NCI-H2171 treated with DMSO at 0.1 percent for 48 hours (cell line): Measurements from ENCODE around the gene CDK2AP2.
A peak's percentile ranks its signal among the peaks of the same experiment; 100 is the strongest.
"Not testable (repeated sequence)": the region's sequence is repeated elsewhere in the genome, so short reads cannot be mapped to it uniquely, and the experiment has no call there.

ENCODE experiments used
- DNase-seq: peaks from one replicate; lab custom pipeline; 2025; lab: John Stamatoyannopoulos, UW

CDK2AP2 gene

GRCh38 chr11:67523556-67524479, 15.9 kb upstream of the CDK2AP2 start:
- no peak for DNase-seq

DNA sequence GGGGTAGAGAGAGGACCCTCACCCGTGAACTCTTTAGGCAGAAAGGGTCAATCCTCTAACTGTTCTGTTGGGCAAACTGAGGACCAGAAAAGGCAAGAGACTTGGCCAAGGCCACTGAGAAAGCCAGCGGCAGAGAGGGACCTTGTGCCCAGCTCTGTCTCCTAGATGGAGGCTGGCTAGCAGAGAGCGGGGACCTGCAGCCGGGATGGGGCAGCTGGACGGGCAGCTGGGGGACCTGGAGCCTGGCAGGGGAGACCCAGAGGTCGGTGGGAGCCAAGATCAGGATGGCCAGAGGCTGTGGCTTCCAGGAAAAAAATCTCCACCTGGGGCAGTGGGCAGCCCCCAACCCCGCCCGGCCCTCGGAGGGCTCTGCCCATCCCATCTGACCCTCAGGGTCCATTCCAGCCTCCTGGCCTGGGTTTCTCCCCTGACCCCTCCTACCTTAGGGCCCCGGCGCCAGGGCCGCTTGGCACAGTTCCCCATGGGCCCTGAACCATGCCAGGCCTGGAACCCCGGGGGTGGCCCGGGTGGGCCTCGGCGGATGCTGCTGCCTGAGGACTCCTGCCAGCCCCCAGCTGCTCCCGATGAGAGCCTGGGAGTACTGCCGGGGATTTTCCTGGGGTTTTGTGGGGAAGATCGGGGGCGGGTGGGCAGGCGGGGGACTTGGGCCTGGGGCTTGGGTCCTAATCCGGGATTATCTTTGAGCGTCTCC, 15.0 kb upstream of the CDK2AP2 start, which contains the start of gene CABP2:
Gene CABP2, minus strand, starts transcription at position 603 of the 712 bp plus-strand sequence. Its CDS starts 120 bp downstream, at position 483.
- no peak for DNase-seq

GRCh38 chr11:67522338-67522737, 14.4 kb upstream of the CDK2AP2 start:
- DNase-seq, result no peak

DNA sequence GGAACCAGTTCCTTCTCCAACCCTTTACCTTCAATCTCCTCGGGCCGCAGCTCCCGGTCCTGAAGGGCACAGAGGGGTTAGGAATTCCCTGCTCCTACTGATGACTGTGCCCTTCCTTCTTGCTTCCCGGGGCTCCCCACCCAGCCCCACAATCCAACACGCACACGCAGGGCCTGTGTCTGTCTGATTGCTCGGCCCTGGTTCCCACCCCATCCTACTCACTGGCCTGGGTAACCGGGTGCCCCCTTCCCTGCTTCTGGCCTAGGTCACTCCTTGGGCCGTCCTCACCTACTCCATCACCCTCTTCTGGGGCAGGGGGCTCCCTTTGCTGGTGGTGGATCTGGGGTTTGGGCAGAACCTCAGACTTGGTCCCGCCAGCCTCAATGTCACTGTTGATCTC, 14.0 kb upstream of the CDK2AP2 start:
- no peak for DNase-seq

- no peak for DNase-seq
Observed at GRCh38 chr11:67520856-67521824, 13.2 kb upstream of the CDK2AP2 start.

DNA sequence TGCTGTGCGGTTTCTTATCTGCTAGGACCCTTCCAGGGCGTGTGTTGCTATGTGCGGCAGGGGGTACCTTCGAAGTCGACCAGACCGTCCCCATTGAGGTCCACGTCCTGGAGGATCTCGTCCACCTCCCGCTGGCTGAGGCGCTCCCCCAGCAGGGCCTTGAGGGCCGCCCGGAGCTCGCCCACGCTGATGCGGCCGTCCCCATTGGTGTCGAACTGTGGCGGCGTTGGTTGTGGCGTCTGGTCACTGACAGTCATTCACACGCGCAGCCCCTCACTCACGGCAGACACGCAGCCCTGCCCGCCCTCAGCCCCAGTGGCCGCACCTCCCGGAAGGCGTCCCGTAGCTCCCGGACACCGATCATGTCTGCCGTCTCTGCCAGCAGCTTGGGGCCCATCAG, 11.8 kb upstream of the CDK2AP2 start:
- no peak for DNase-seq

DNA sequence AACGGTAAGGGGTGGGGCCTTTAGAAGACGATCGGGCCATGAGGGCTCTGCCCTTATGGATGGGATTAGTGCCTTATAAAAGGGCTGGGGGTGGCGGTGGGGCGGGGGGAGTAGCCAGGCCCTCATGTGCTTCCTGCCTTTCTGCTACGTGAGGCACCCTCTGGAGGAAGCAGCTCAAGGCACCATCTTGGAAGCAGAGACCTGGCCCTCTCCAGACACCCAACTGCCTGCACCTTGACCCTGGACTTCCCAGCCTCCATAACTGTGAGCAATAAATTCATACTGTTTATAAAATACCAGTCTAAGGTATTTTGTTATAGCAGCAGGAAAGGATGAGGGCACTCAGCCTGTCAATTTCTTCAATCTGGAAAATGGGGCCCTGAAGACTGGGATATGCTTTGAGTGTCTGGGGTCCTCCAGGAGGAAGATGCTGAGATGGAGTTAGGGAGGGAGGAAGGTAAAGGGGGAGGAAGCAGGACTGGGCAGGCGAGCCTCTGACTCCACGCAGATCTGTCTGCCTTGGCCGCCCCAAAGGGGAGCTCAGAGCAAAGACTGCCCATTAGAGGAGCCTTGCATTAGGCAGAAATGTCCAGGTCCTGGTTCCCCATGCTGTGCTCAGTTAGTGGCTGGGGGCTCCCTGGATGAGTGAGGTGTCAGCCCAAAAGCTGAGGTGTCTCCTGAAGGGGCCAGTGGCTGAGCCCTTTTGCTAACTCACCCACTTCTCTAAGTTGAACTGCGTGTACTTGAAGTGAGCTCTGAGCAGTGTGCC, 10.0 kb upstream of the CDK2AP2 start:
- DNase-seq, result no peak

DNA sequence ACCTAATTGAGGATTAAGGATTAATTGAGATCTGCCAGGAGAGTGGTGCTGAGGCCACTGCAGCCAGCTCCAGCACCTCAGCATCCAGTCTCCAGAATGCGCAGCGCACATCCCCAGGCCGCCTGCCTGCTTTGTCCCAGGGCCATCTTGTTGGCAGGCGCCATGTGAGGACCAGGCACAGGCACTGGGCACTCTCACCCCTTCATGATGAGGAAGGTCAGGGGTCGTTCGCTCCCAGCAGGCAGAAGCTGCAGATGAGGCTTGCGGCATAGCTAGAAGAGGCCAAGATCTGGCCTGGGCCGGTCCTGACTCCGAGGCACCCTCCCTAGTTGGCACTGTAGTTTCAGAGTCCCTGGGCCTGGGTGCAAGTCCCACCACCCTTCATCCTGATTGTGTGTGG, 8.8 kb upstream of the CDK2AP2 start:
- no peak for DNase-seq

GRCh38 chr11:67514116-67514515, 6.2 kb upstream of the CDK2AP2 start:
- no peak for DNase-seq

- not testable (repeated sequence) for DNase-seq
Observed at GRCh38 chr11:67511558-67511957, 3.6 kb upstream of the CDK2AP2 start.

- DNase-seq, result no peak
Observed at GRCh38 chr11:67510023-67510345, 2.0 kb upstream of the CDK2AP2 start.

- DNase-seq, result peak; percentile 96
Observed at GRCh38 chr11:67508486-67509121, 642 bp upstream of the CDK2AP2 start.

DNA sequence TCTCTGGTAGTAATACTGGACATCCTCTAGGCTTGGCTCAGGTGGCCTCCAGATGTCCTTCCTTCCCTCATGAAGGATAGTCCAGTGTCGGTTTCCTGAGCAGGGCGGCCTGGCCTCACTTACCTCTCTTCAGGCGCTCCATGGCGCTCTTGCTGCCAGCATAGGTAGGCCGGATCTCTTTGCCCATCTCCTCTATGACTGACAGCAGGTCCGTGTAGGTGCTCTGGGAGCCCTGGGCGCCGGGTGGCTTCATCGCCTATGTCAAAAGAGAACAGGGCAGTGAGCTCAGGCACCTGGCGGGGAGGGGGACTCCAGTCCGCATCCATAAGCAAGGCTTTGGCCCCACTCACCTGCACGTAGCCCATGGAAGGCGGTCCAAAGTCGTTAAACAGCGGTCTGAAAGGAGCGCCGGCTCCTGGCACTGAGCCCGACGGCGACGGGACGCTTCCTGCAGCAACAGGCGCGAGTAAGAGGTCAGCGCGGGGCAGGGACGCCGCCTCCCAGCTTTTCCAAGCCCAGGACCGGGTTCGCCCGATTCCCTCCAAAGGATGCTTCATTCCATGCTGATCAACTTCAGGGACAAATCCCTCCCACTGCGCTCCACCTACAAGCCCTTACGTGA, 609 bp downstream of the CDK2AP2 start:
- DNase-seq, result no peak

- DNase-seq, result no peak
Observed at GRCh38 chr11:67506426-67507051, 1.4 kb downstream of the CDK2AP2 start.

DNA sequence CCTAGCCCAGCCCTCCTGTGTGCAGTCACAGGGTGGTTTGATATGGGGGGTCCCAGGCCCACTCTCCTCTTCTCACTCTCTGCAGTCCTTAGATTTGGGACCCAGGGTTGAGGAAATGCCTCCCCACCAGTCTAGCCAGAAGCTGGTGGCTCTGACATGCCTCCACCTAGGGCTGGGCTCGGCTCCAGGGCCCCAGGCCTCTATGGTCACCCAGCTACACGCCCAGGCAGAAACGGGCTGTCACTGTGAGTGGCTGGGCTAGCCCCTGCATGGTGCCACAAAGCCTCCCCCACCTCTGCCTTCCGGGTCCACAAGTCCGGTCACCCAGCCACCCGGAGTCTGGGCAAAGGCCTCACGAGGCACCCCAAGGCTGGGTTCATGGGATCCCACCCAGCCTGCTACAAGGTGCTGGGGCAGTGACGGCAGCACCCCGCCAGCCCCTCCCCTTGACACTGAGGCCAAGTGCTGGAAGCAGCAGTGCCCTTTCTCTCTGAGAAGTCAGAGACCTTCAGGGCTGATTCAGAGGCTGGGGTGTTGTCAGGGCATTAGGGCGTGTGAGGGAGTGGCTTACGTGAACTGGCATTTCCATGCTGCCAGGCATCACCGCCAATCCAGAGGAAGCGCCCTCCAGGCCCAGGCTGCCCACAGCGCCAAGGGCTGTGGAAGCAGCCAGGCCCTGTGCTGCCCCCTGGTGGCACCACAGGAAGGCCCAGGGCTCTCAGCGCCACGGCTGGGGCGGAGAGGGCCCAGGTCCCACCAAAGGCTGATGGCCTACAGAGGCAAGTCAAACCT, 2.2 kb downstream of the CDK2AP2 start:
- peak; percentile 57 for DNase-seq

DNA sequence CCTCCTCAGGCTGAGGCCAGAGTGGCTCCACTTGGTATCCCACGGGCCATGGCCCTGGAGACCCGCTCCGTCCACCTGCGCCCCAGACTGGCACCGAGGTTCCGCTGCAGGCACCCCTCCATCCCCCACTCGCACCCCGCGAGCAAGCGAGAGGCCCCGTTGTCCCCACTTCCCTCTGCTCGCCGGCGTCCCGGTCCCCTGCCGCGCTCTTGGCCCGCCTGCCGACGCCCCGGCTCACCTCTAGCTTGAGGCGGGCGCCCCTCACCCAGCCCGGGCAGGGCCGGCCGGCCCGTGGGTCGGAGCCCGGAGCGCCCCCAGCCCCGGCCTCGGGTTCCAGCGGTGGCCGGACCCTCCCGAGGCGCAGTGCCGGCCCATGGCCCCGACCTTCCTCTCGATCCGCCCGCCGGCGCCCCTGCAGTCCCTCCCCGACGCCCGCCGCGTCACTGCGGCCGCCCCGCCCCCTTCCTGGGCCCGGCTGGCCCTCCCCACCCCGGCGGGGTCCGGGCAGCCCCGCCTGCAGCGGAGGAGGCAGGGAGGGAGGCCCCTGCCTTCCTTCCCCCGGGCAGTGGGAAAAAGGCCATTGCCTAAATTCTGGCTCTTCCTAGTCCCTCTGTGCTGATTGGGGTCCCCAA, 2.9 kb downstream of the CDK2AP2 start, which contains the start of gene PITPNM1:
Gene PITPNM1, minus strand, starts transcription at position 414 of the 632 bp plus-strand sequence. CDS start 1,183 bp downstream, outside the sequence.
- no peak for DNase-seq

DNA sequence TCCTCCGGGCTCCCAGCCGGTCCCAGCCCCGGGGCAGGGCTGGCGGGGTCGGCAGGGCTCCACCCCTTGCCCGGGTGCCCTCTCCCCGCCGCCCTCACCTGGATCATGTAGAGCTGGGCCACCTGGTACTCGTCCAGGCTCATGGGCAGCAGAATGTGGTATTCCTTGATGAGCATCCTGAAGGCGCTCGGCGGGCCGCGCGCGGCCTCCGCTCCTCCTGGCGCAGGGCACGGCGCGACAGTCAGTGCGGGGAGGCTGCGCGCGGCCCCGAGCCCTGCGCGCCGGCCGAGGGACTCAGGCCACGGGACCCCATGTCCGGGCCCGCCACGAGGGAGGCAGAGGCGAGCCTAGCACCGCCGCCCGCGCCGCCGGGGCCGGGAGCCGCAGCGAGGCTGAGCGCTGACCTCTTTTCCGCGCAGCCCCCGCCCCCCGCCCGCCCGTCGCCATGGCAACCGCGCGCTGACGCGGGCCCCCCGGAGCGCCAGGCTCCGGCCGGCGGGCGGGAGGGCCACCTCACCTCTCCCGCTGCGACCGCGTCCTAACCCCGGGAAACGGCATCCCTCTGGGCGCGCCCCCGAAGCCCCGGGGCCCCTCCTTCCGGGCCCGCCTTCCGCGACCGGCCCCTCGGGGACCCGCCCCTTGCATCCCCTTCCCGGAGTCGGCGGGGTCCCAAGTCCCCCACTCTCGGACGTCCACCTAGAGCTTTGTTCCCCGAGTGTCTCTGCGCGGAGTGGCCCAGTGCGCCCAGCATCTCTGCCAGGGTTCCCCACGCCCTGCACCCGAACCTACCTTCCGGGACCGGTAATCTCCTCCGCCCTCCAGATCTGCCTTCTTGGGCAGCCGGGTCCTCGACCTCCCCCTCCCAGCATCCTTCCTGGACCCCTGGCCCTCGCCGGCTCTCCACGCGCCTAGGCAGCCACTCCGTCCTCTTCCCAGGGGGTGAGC, 3.7 kb downstream of the CDK2AP2 start:
- no peak for DNase-seq
